Measurements from ENCODE around the gene PIAS4.

PIAS4 gene

DNA sequence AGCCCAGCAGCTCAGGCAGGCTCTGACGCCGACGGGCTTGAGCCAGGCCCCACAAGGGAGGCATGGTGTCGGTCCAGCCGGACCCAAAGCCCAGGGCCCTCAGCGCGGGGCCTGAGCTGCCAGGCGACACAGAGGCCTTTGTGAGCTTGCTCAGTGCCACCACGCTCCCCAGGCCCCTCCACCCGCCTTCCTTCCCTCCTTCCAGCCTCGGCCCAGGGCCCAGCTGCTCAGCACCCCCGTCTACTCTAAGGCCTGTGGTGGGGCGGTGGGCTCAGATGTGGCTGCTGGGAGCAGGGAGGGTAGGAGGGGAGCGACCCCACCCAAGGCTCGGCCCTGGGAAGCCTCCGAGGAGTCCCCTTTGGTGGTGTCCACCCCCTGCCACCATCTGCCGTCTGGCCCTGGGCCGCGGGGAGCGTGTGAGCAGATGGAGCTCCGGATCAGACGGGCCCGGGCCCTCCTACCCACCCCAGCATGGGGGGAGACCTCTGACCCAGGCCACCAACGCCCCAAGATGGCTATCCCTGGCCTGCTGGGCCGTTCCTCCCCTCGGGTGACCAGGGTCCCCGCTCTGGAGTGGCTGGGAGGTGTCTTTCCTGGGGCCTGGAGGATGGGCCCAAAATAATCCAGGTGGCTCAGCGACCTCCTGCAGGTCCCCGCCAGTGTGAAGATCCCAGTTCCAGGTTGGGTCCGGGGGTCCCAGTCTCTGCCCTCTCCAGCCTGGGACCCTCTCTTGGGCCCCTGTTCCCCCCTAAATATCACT is 51.3 kb downstream of the PIAS4 start:
- TF ChIP-seq, protein P1, sequence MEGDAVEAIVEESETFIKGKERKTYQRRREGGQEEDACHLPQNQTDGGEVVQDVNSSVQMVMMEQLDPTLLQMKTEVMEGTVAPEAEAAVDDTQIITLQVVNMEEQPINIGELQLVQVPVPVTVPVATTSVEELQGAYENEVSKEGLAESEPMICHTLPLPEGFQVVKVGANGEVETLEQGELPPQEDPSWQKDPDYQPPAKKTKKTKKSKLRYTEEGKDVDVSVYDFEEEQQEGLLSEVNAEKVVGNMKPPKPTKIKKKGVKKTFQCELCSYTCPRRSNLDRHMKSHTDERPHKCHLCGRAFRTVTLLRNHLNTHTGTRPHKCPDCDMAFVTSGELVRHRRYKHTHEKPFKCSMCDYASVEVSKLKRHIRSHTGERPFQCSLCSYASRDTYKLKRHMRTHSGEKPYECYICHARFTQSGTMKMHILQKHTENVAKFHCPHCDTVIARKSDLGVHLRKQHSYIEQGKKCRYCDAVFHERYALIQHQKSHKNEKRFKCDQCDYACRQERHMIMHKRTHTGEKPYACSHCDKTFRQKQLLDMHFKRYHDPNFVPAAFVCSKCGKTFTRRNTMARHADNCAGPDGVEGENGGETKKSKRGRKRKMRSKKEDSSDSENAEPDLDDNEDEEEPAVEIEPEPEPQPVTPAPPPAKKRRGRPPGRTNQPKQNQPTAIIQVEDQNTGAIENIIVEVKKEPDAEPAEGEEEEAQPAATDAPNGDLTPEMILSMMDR (IDR thresholded peaks at IDR 0.05), result no peak

DNA sequence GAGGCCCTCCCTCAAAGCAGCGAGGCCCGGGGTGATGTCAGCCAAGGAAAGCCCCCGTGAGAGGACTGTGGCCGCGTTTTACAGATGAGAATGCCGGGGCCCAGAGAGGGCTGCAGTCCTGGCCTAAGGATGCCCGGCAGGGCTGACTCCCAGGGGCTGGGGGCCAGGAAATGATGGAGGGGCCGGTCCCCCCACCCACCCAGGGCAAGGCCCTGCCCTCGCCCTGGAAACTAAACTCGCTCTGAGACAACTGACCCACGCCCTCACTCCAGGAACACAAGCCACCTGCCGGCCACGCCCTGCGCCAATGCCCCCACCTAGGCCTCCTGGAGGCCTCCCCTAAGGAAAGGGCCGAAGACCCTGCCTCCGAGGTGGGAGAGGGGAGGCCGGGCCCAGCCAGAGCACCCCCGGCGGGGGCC is 51.9 kb downstream of the PIAS4 start:
- TF ChIP-seq, protein P1 (IDR thresholded peaks at IDR 0.05), result no peak

DNA sequence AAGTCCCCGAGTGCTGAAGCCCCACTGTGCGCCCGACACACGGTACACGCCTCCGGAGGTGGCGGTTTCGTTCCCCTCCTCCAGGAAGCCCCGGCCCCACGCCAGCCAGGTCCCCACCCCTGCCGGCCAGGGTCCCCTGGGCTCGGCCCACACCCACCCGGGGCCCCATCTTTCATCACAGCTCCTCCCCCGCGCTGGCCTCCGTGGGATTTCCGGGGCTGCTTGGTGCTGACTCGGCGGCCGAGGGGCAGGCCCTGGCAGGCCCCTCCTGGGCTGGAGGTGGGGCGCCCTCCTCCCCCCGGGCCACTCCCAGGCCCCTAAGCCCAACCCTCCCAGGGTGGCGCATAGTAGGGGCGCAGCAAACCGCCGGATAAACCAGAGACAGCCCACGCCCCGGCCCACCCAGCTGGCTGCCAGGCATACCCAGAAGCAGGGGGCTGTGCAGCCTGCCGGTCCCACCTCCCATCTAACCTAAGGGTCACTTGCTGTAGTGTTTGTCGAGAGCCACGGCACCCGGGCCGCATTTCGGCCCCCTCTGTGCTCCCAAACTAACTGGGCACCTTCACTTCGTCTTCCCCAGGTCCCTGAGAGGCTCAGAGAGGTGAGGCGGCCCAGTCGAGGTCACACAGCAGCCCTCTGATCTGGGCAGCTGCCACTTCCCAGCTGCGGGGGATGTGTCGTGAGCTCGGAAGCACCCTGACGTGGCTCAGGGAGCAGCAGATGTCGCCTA is 52.5 kb downstream of the PIAS4 start:
- TF ChIP-seq, protein P1 (IDR thresholded peaks at IDR 0.05), result no peak

GRCh38 chr19:4060621-4061177 is 53.2 kb downstream of the PIAS4 start:
- TF ChIP-seq, protein P1 (IDR thresholded peaks at IDR 0.05), result no peak

DNA sequence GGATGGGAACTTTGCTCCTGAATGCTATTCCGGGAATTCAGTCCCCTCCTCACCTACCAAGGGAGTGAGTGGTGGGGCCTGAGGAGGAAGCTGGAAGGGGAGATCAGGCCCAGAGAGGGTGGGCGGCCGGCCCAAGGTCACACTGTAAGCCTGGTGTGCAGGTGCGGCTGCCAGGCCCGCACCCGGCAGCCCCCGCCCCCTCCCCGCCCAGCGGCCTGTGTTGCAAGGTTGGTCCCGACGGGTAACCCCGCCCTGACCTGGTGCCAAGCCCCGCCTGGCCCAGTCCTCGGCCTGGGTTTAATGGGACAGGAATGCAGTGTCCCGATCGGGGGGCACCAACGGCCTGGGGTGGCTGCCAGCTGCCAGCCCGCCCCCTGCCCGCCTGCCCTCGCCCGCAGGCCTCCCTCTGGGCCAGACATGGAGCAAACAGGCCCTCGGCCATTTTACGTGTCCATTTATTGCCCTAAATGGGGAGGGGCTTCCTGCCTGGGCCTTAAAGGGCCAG is 53.7 kb downstream of the PIAS4 start:
- TF ChIP-seq, protein P1 (IDR thresholded peaks at IDR 0.05), result no peak

- TF ChIP-seq, protein P1 (IDR thresholded peaks at IDR 0.05), result no peak
Observed at GRCh38 chr19:4061683-4062418, 54.3 kb downstream of the PIAS4 start.

All from LNCAP (cell line).